DOHH2 (cell line): ENCODE data around the gene AIM2.

ENCODE experiments used
- CTCF ChIP-seq: fragments of 200-600 bp; sonication (generic); IDR thresholded peaks from one replicate; pipeline ENCODE4 v1.5.1; 2014; ENCODE audit warnings: antibody characterized with exemption, mild to moderate bottlenecking, low read depth, low read length; ENCODE audit not compliant: poor library complexity, severe bottlenecking
- EZH2phosphoT487 ChIP-seq: fragments of 200-600 bp; sonication (generic); IDR thresholded peaks from 2 replicates; pipeline ENCODE4 v1.6.1; 2017; ENCODE audit warnings: borderline replicate concordance, mild to moderate bottlenecking, antibody characterized with exemption, low read length, moderate library complexity, mixed read lengths

DNA sequence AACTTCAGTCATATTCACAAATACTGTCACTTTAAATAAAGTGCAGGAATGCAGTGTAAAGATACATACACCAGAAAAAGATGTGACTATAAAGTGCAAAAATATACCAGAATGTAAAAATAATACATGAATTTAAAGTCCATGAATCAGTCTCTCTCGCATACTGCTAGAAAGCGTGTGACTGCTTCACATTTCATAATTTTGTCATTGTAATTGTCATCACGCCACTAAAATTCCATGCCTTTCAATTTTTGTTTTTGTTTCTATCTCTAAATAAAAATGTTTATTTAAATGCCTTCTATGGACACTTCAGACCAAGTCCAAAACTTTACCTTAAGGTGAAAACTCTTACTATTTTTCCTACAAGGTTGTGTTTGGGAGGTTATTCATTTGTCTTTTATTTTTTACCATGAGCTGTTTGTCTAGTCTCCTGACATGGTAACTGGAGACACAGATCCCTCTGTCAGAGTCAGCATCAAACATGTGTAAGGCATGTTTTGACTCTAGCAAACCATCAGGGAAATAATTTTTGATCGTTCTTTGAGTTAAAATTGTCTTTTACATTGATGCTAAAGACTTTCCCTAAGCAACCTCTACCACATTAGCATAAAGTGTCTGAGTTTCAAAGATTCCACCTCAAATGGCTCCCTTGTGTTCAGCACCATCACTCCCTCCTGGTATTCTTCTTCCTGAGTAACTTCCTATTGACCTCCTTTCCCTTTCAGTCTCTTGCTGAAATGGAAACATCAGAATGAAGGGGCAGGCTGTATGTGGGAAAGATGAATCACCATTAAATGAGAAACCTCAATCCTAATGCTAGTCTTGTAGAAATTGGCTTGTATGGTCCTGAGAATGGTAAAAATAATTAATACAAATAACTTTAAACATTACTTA is 14.0 kb upstream of the AIM2 start:
- no peak for TF ChIP-seq CTCF
- TF ChIP-seq EZH2phosphoT487, result no peak
